Thoracic aorta (tissue), 2 donors: ENCODE data around the gene KCNE5. TPM values are rescaled to one million over a fixed set of nuclear protein-coding genes. Genes with fewer than 3 reads are reported as not detected.
"Not testable (repeated sequence)": the region's sequence is repeated elsewhere in the genome, so short reads cannot be mapped to it uniquely, and the experiment has no call there.

Experiments
- ATAC-seq: fragments of 150-250 bp; one replicate; pipeline ENCODE4 v1.8.0; 2017; ENCODE audit warnings: low read depth; ENCODE audit not compliant: insufficient number of reproducible peaks, low FRiP score
- DNase-seq: peaks from one replicate; pipeline ENCODE4 v3.0.0-alpha.2; 2020; ENCODE audit warnings: low spot score
- H3K27ac ChIP-seq, 2 donors: fragments of 200-600 bp; sonication (generic); 1 replicate in 1 of 2; 2 replicates in 1 of 2; pipeline ENCODE4 v1.5.1; 2016; ENCODE audit warnings: mild to moderate bottlenecking in 2 of 2, moderate library complexity in 2 of 2
- H3K27me3 ChIP-seq: fragments of 200-600 bp; sonication (generic); replicated peaks from 2 replicates; pipeline ENCODE4 v1.6.0; 2016; ENCODE audit warnings: mild to moderate bottlenecking; ENCODE audit not compliant: insufficient read depth
- H3K36me3 ChIP-seq: fragments of 200-600 bp; sonication (generic); one replicate; pipeline ENCODE4 v1.5.1; 2016
- H3K4me1 ChIP-seq, 2 donors: fragments of 200-600 bp; sonication (generic); 1 replicate in 1 of 2; 2 replicates in 1 of 2; pipeline versions ENCODE4 v1.5.1 to v1.6.0; 2016; ENCODE audit warnings: low read depth in 2 of 2, mild to moderate bottlenecking in 1 of 2; ENCODE audit not compliant: control insufficient read depth in 1 of 2
- H3K4me3 ChIP-seq: fragments of 200-600 bp; sonication (generic); 2 replicates; pipeline ENCODE4 v1.5.1; 2016; ENCODE audit warnings: mild to moderate bottlenecking
- H3K9me3 ChIP-seq: fragments of 200-600 bp; sonication (generic); 2 replicates; pipeline ENCODE4 v1.5.1; 2016
- CTCF ChIP-seq: fragments of 200-600 bp; sonication (generic); IDR thresholded peaks from one replicate; pipeline ENCODE4 v1.5.1; 2019; ENCODE audit warnings: antibody characterized with exemption
- total RNA-seq, 2 donors: library from RNA; depleted of rRNA; stranded (reverse); fragments of >200 nt; gene quantifications; one replicate each; pipeline versions ENCODE4 v1.1.0 to v1.2.3, GENCODE V29; 2016

The KCNE5 gene
- 1 to 10 TPM in 1 of 2 donors, not detected in 1; 1.3 TPM for total RNA-seq

GRCh38 chrX:109624641-109625616 lies at the start of gene KCNE5:
Gene KCNE5 (minus strand): TSS chrX:109625172. CDS start chrX:109625020, 152 bp downstream.
- no peak for TF ChIP-seq CTCF
- DNase-seq = no peak
- H3K27ac ChIP-seq = no peak within 1 kb of the TSS
- H3K9me3 ChIP-seq = no peaks in the 10 kb centered on the region
- no peaks in the 10 kb centered on the region for H3K36me3 ChIP-seq
- peak within 1 kb of the TSS; percentile 56 for H3K4me3 ChIP-seq
- no peaks in the 10 kb centered on the region for H3K4me1 ChIP-seq
- ATAC-seq = no peak
- no peaks in the 10 kb centered on the region for H3K27me3 ChIP-seq

GRCh38 chrX:109672239-109672638 lies 47.3 kb upstream of the KCNE5 start:
- ATAC-seq = no peak
- Histone ChIP-seq H3K4me3 (no peak overlapping the region), H3K27me3 (no peaks in the 10 kb centered on the region), H3K36me3 (peaks cover 4% of the 10 kb centered on the region), H3K4me1 (no peaks in the 10 kb centered on the region), H3K9me3 (no peaks in the 10 kb centered on the region), H3K27ac (no peak overlapping the region)
- DNase-seq = no peak
- TF ChIP-seq CTCF = no peak

- not testable (repeated sequence) for H3K4me3 ChIP-seq, H3K9me3 ChIP-seq, H3K36me3 ChIP-seq, ATAC-seq, H3K27me3 ChIP-seq, H3K27ac ChIP-seq, H3K4me1 ChIP-seq, DNase-seq
These were observed 46.2 kb upstream of the KCNE5 start for GRCh38 chrX:109671170-109671569.

- H3K9me3 ChIP-seq = no peaks in the 10 kb centered on the region
- H3K4me3 ChIP-seq = no peak overlapping the region
- no peak for TF ChIP-seq CTCF
- H3K27ac ChIP-seq = no peak overlapping the region
- H3K4me1 ChIP-seq = no peaks in the 10 kb centered on the region
- H3K36me3 ChIP-seq = no peaks in the 10 kb centered on the region
- no peaks in the 10 kb centered on the region for H3K27me3 ChIP-seq
- ATAC-seq (no peak), DNase-seq (no peak)
These were observed 43.0 kb upstream of the KCNE5 start for GRCh38 chrX:109667986-109668385.

- H3K4me3 ChIP-seq = no peak overlapping the region
- TF ChIP-seq CTCF = no peak
- no peak for ATAC-seq
- H3K9me3 ChIP-seq = no peaks in the 10 kb centered on the region
- H3K27ac ChIP-seq = no peak overlapping the region
- H3K36me3 ChIP-seq = no peaks in the 10 kb centered on the region
- no peaks in the 10 kb centered on the region for H3K27me3 ChIP-seq
- no peaks in the 10 kb centered on the region for H3K4me1 ChIP-seq
- DNase-seq = no peak
These were observed 35.6 kb upstream of the KCNE5 start for GRCh38 chrX:109660435-109661143.
